OCI-LY3 (cell line): ENCODE measurements around the gene DYNC1I1.

Experiments used
- CTCF ChIP-seq: fragments of 200-600, 300-600 bp; sonication (generic); IDR thresholded peaks from 2 replicates; pipeline ENCODE4 v1.5.1; 2014; ENCODE audit warnings: antibody characterized with exemption, low read length, low read depth
- EZH2phosphoT487 ChIP-seq: fragments of 200-600 bp; shearing (Covaris generic); IDR thresholded peaks from 2 replicates; pipeline ENCODE4 v1.6.1; 2018; ENCODE audit warnings: antibody characterized with exemption, mixed run types, low read depth

GRCh38 chr7:95766657-95767056, 5.7 kb upstream of the DYNC1I1 start:
- no peak for TF ChIP-seq CTCF
- TF ChIP-seq EZH2phosphoT487 = no peak
